Activated CD4-positive, alpha-beta T cell treated with anti-CD3 and anti-CD28 coated beads, Interleukin-2, amount 10 ng/mL, durations not matched to agents 24 days and 14 days (primary cell): ENCODE data around the gene ZBTB48. TPM values are rescaled to one million over a fixed set of nuclear protein-coding genes. Genes with fewer than 3 reads are reported as not detected.
A peak's percentile ranks its signal among the peaks of the same experiment; 100 is the strongest.
"Not testable (repeated sequence)": the region's sequence is repeated elsewhere in the genome, so short reads cannot be mapped to it uniquely, and the experiment has no call there.

Source experiments
- DNase-seq: peaks from one replicate; pipeline ENCODE4 v3.0.0; 2022
- H3K27ac Mint-ChIP-seq: one replicate; pipeline ENCODE4 v1.8.0; 2022; ENCODE audit warnings: mild to moderate bottlenecking, mixed read lengths
- H3K27me3 Mint-ChIP-seq: one replicate; pipeline ENCODE4 v1.8.0; 2022; ENCODE audit warnings: mixed read lengths
- H3K36me3 Mint-ChIP-seq: one replicate; pipeline ENCODE4 v1.8.0; 2022; ENCODE audit warnings: low read depth, mild to moderate bottlenecking, mixed read lengths
- H3K4me1 Mint-ChIP-seq: one replicate; pipeline ENCODE4 v1.8.0; 2021; ENCODE audit warnings: mixed read lengths
- H3K4me3 Mint-ChIP-seq: one replicate; pipeline ENCODE4 v1.8.0; 2022; ENCODE audit warnings: mild to moderate bottlenecking, moderate library complexity, mixed read lengths
- H3K9me3 Mint-ChIP-seq: one replicate; pipeline ENCODE4 v1.8.0; 2021; ENCODE audit warnings: mixed read lengths
- intact Hi-C: fragments of 100-400 bp; cut with micrococcal nuclease; formaldehyde crosslinking; loops from one replicate; pipeline ENCODE4 v1.15.1; 2023
- total RNA-seq: library from RNA; stranded (reverse); gene quantifications from 2 replicates; pipeline ENCODE4 v1.2.3, GENCODE V29; 2022

Gene ZBTB48
- total RNA-seq, 1 donor from 2014 or later, result 32.9 TPM

DNA sequence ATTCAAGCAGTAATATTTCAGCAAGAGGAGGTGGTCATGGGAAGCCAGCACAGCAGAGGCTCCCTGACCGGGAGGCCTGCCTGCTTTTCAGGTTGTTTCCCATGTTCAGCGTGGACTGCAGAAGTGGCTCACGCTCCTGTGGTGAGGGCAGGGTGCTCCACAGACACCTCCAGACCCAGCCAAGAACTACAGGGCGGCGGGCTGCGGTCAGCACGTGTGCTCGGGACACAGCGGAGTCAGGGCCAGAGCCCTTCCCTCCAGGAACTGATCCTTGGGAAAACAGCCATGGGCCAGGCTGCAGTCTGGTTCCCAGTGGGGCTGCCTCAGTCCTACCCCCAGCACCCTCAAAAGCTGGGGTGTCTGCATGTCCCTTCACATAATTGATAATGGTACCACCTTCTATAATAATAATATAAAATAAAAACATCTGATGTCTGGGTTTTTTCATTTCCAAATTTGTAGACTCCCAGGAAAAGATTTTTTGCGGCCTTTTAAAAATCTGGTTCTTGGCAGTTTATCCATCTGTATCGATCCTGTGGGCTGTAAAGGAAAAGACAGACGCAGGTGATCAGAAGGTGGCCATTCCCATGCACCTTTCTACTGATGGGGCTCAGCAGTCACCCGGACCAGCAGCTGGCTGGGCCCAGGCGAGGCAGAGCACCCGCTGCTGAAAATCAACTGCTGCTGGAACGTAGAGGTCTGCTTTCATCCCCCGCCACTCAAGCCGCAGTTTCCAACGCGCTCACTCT, 55.5 kb downstream of the ZBTB48 start:
- no peaks in the 10 kb centered on the region for H3K4me1 Mint-ChIP-seq
- H3K27ac Mint-ChIP-seq, result no peak overlapping the region
- intact Hi-C loops, result no loop called here
- DNase-seq, result no peak
- peaks cover 33% of the 10 kb centered on the region for H3K36me3 Mint-ChIP-seq
- no peaks in the 10 kb centered on the region for H3K27me3 Mint-ChIP-seq
- no peaks in the 10 kb centered on the region for H3K9me3 Mint-ChIP-seq
- no peak overlapping the region for H3K4me3 Mint-ChIP-seq

DNA sequence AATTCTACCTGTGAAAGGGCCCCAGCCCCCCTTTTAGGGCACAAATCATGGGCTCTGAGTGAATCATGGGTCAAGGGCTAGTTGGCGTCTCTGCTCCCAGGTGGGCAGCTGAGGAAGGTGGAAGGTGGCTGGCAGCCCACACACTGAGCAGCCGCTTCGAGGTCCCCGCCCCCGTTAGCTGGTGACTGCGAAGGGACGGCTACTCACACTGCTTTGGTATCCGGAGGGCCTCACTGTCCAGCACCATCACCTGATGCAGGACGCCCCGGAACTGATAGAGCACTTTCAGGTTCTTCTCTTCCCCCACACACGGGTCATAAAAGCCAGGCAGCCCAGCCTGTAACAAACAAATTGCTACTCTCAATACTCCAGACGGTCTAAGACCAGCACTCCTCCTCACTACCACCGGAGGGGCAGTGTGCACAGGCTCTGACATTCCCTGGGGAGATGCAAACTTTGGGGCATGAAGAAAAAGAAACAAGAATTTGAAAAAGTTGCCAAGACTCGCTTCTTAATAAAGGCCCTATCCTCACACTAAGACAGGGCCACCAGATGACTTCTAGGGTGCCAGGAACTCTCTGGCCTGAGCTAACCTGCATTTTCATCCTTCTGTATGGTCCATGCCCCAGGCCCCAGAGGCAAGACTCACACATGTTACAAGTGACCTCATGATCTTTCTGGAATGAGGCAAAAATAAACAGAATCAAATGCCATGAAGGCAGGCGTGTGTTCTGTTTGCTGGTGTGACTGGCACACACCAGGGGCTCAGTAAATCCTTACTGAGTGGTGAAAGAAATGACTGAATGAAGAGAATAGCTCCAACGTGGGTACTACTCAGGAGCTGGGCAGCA, 56.3 kb downstream of the ZBTB48 start:
- Mint-ChIP-seq H3K9me3 (no peaks in the 10 kb centered on the region), H3K4me1 (no peaks in the 10 kb centered on the region), H3K36me3 (peaks cover 32% of the 10 kb centered on the region), H3K4me3 (no peak overlapping the region), H3K27ac (peak overlapping the region; percentile 45), H3K27me3 (no peaks in the 10 kb centered on the region)
- DNase-seq, result no peak
- intact Hi-C loops, result no loop called here

DNA sequence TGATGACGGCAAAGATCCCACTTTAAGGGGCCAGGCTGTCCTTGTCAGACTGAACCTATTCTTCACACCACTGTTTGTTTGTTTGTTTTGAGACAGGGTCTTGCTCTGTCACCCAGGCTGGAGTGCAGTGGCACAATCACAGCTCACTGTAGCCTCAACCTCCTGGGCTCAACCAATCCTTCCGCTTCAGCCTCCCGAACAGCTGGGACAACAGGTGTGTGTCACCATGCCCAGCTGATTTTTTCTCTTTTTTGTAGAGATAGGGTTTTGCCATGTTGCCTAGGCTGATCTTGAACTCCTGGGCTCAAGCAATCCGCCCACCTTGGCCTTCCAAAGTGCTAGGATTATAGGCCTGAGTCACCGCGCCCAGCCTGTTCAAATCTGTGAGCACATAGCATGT, 57.0 kb downstream of the ZBTB48 start:
- intact Hi-C loops, H3K4me3 Mint-ChIP-seq, H3K4me1 Mint-ChIP-seq, DNase-seq, H3K27me3 Mint-ChIP-seq, H3K27ac Mint-ChIP-seq, H3K9me3 Mint-ChIP-seq: not testable (repeated sequence)
- peaks cover 35% of the 10 kb centered on the region for H3K36me3 Mint-ChIP-seq

DNA sequence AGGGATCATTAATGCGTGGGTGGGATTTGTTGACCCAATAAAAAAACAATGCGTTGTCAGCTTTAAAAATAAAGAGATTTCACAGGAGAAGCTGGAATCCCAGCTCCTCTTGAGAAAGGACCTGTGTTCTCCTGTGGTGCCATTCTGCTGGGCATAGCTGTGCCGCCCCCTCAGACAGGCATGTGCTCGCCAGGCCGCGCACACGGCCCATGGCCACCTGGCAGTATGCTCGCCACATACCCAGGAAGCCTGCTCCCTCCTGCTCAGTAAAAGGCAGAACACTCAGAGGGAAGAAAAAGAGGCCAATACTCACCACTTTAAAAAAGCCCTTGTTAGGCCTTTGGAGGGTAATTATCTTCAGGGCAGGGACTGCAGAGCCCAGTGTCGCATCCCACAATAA, 58.0 kb downstream of the ZBTB48 start:
- DNase-seq, result no peak
- no peak overlapping the region for H3K27ac Mint-ChIP-seq
- peaks cover 37% of the 10 kb centered on the region for H3K36me3 Mint-ChIP-seq
- H3K4me3 Mint-ChIP-seq, result no peak overlapping the region
- no peaks in the 10 kb centered on the region for H3K9me3 Mint-ChIP-seq
- H3K27me3 Mint-ChIP-seq, result no peaks in the 10 kb centered on the region
- no peaks in the 10 kb centered on the region for H3K4me1 Mint-ChIP-seq
- intact Hi-C loops, result no loop called here

DNA sequence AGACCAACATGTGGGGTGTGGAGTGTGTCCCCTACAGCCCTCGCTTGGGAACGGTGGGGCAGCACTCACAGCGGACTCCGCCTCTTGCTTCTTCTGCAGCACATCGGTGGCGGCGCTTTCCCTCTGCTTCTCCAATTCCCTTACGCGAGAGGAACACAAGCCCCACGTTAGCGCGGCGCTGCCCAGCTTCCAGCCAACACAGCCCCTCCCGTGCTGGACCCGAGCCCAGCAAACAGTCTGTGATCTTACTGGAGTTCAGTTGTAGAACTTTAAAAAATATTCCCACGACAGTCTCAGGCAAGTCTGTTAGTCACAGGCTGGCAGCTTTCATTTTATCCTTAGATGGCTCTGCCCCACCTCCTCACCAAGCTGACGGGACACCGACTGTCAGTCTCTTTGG, 58.4 kb downstream of the ZBTB48 start:
- Mint-ChIP-seq H3K4me3 (no peak overlapping the region), H3K27me3 (no peaks in the 10 kb centered on the region), H3K36me3 (peaks cover 36% of the 10 kb centered on the region), H3K4me1 (no peaks in the 10 kb centered on the region), H3K9me3 (no peaks in the 10 kb centered on the region), H3K27ac (no peak overlapping the region)
- DNase-seq, result no peak
- intact Hi-C loops, result no loop called here

Other genes with a start within 250 kb of the ZBTB48 start
- 133 and 136 TPM in 2 replicates for gene ACOT7, start 186.2 kb upstream of the ZBTB48 start, total RNA-seq
- gene HES2, start 160.1 kb upstream of the ZBTB48 start, total RNA-seq, result 0.19 and 0.26 TPM in 2 replicates
- 0.49 and 1.3 TPM in 2 replicates for gene ESPN, start 155.2 kb upstream of the ZBTB48 start, total RNA-seq
- gene TNFRSF25, start 113.8 kb upstream of the ZBTB48 start, total RNA-seq, result 139 and 146 TPM in 2 replicates
- gene PLEKHG5, start 88.3 kb upstream of the ZBTB48 start, total RNA-seq, result 1.3 and 1.9 TPM in 2 replicates
- gene NOL9, start 25.5 kb upstream of the ZBTB48 start, total RNA-seq, result 54.7 and 59.2 TPM in 2 replicates
- gene TAS1R1, start 24.7 kb upstream of the ZBTB48 start, total RNA-seq, result not detected in 2 replicates
- 26.1 and 26.8 TPM in 2 replicates for gene KLHL21, start 22.9 kb downstream of the ZBTB48 start, total RNA-seq
- gene PHF13, start 33.7 kb downstream of the ZBTB48 start, total RNA-seq, result 19.1 and 20.1 TPM in 2 replicates
- 19.5 and 24.6 TPM in 2 replicates for gene THAP3, start 44.9 kb downstream of the ZBTB48 start, total RNA-seq
- gene DNAJC11, start 121.8 kb downstream of the ZBTB48 start, total RNA-seq, result 87.6 and 92.5 TPM in 2 replicates
- 66.0 and 69.9 TPM in 2 replicates for gene CAMTA1, start 205.5 kb downstream of the ZBTB48 start, total RNA-seq